Heart left ventricle (tissue), 16 donors: Measurements from ENCODE around the gene PFKFB2. TPM values are rescaled to one million over a fixed set of nuclear protein-coding genes. Genes with fewer than 3 reads are reported as not detected.

ENCODE experiments used
- ATAC-seq, 4 donors: fragments of 200-7000 bp; cut with Tn5 transposase; one replicate each; pipeline ENCODE4 v1.9.1; 2020 to 2022; ENCODE audit warnings: moderate library complexity in 4 of 4, mild to moderate bottlenecking in 3 of 4, moderate number of reproducible peaks in 1 of 4
- DNase-seq, 5 donors: peaks; one replicate each; pipeline ENCODE4 v3.0.0-alpha.2; 2020
- H3K27ac ChIP-seq, 12 donors: fragments of 200-600 bp; sonication (generic) in 4 of 12; one replicate each; pipeline versions ENCODE4 v1.5.0 to v1.8.0; 2016 to 2022; ENCODE audit warnings: mild to moderate bottlenecking in 2 of 12
- H3K27me3 ChIP-seq, 9 donors: fragments of 200-600 bp; sonication (generic) in 2 of 9; one replicate each; pipeline versions ENCODE4 v1.5.1 to v1.8.0; 2016 to 2022; ENCODE audit warnings: mild to moderate bottlenecking in 3 of 9
- H3K36me3 ChIP-seq, 9 donors: fragments of 200-600 bp; sonication (generic) in 2 of 9; one replicate each; pipeline versions ENCODE4 v1.5.0 to v1.8.0; 2018 to 2022; ENCODE audit warnings: mild to moderate bottlenecking in 2 of 9
- H3K4me1 ChIP-seq, 12 donors: fragments of 200-600 bp; sonication (generic) in 4 of 12; one replicate each; pipeline versions ENCODE4 v1.5.0 to v1.8.0; 2016 to 2022; ENCODE audit warnings: mild to moderate bottlenecking in 3 of 12
- H3K4me3 ChIP-seq, 12 donors: fragments of 200-600 bp; sonication (generic) in 4 of 12; one replicate each; pipeline versions ENCODE4 v1.5.0 to v1.8.0; 2017 to 2022; ENCODE audit warnings: mild to moderate bottlenecking in 9 of 12, moderate library complexity in 4 of 12
- H3K9me3 ChIP-seq, 12 donors: fragments of 200-600 bp; sonication (generic) in 4 of 12; one replicate each; pipeline versions ENCODE4 v1.5.0 to v1.8.0; 2016 to 2022; ENCODE audit warnings: mild to moderate bottlenecking in 1 of 12
- POLR2A ChIP-seq, 2 donors: fragments of 450-650 bp; IDR thresholded peaks; one replicate each; pipeline ENCODE4 v1.6.1; 2017; ENCODE audit warnings: antibody characterized with exemption in 2 of 2, mild to moderate bottlenecking in 2 of 2, moderate library complexity in 2 of 2
- WGBS, 4 donors: extraction: QIAGEN DNeasy Blood & Tissue Kit in 2 of 4; methylation state at CpG; one replicate each; pipeline versions ENCODE4 v1.1.5 to v1.1.7; 2013 to 2018; 5-methylcytosine and 5-hydroxymethylcytosine counted together
- intact Hi-C, 10 donors: fragments of 100-400 bp; cut with DNase I; formaldehyde crosslinking; loops; one replicate each; pipeline versions ENCODE4 v1.11.1 to v1.14.2; 2022
- polyA plus RNA-seq, 2 donors: library from polyadenylated mRNA; stranded (reverse); fragments of 200-250 nt; gene quantifications; one replicate each; pipeline ENCODE4 v1.2.3, GENCODE V29; 2013
- total RNA-seq, 9 donors: library from RNA; depleted of rRNA in 2 of 9; stranded (reverse); fragments of >200 nt in 2 of 9; fragmentation: NEBNext Ultra II Directional in 3 of 9; extraction: Animal tissue kit (Norgen Biotek cat#: 25700) in 3 of 9; gene quantifications; one replicate each; pipeline versions ENCODE4 v1.1.0 to v1.2.4, GENCODE V29; 2016 to 2023
- TF ChIP-seq, protein P1 (sequence below), 12 donors: fragments of 200-600 bp; sonication (generic) in 4 of 12; IDR thresholded peaks; one replicate each; pipeline versions ENCODE4 v1.5.0 to v1.8.0; 2018 to 2022; ENCODE audit warnings: antibody characterized with exemption in 12 of 12, mild to moderate bottlenecking in 5 of 12
- donor health status: ischemic (EF 13 %, LVEDD 7.1; RV severe dilation, severe dysfunction).
- donor health status: healthy with polysubstance abuse.
- donor health status: DM: no; HTN: yes; CAD: no.
- donor health status: DM: no; HTN: no; CAD: no.
- donor health status: ischemic (EF 25% LVEDD 6.9; RV normal size, moderate dysfunction).
- donor health status: ischemic (EF 25% LVEDD 5.7; RV mildly dilated, moderate dysfunction).
- donor health status: healthy.
- donor health status: DM: yes; HTN: yes; CAD: no.
- donor health status: ischemic (EF 35%, LVEDD 5.7; RV mildly dilated, moderate dysfunction).
- donor health status: nonischemic (EF 11% LVEDD 7.7; RV severe dilation, severe dysfunction).
- donor health status: DM: yes; HTN: yes; CAD: no.
- donor health status: PGD.
- donor health status: ischemic (EF 29% LVEDD 5.4; RV normal size, mild dysfunction).
- donor health status: nonischemic (EF 23%, LVEDD 6.1; RV moderate dilation, normal function).

PFKFB2 gene
- total and polyA plus RNA-seq, 11 donors = 16.0 to 130 (median 58.7) TPM

- H3K27me3 ChIP-seq = no peaks in the 10 kb centered on the region
- H3K36me3 ChIP-seq = peaks cover 0 to 74% (median 25%) of the 10 kb centered on the region in 9 donors
- 79 to 86% (median 82%) methylated on average over 11 of the region's 11 CpGs for WGBS, 4 donors
- no peaks in the 10 kb centered on the region for H3K9me3 ChIP-seq
- H3K27ac ChIP-seq = no peak overlapping the region
- no peak for TF ChIP-seq POLR2A (IDR thresholded peaks at IDR 0.05)
- TF ChIP-seq, protein P1, sequence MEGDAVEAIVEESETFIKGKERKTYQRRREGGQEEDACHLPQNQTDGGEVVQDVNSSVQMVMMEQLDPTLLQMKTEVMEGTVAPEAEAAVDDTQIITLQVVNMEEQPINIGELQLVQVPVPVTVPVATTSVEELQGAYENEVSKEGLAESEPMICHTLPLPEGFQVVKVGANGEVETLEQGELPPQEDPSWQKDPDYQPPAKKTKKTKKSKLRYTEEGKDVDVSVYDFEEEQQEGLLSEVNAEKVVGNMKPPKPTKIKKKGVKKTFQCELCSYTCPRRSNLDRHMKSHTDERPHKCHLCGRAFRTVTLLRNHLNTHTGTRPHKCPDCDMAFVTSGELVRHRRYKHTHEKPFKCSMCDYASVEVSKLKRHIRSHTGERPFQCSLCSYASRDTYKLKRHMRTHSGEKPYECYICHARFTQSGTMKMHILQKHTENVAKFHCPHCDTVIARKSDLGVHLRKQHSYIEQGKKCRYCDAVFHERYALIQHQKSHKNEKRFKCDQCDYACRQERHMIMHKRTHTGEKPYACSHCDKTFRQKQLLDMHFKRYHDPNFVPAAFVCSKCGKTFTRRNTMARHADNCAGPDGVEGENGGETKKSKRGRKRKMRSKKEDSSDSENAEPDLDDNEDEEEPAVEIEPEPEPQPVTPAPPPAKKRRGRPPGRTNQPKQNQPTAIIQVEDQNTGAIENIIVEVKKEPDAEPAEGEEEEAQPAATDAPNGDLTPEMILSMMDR (IDR thresholded peaks at IDR 0.05) = no peak
- H3K4me3 ChIP-seq = no peak overlapping the region
- DNase-seq (no peak), ATAC-seq (peak in 1 of 4 donors; percentile 12)
- intact Hi-C loops = loop anchor here in 3 of 10 donors (1.0 to 10.0 kb wide), 3 partner anchors 28 to 166 kb away; no protein-coding TSS in a partner anchor
- H3K4me1 ChIP-seq = peaks cover 0 to 41% (median 11%) of the 10 kb centered on the region in 12 donors
Observed at GRCh38 chr1:207078578-207079132, 25.6 kb downstream of the PFKFB2 start.

DNA sequence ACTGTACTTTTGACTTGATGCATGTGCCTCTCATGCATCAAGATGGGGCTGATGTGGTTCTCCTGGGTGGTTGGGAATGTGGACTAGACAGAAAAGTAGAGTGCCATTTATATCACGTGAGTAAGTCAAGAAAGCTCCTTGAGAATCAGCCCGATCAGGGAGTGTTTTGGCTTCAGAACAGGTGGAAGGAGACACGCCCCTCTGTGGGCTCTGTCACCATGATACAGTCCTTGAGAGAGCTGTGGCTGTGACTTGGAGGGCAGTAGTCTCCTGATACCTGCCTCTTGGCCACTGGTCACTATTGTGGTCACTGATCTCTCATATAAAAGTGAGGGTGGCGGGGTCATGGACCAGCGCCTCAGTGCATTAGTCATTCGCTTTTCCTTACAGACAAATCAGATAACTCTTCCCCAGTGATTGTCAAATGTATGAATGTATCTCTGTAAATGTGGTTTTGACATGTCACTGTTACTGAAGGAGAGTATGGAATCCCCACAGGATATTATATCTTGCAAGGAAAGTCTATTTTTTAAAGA lies 26.7 kb downstream of the PFKFB2 start:
- Histone ChIP-seq H3K9me3 (no peaks in the 10 kb centered on the region), H3K27me3 (no peaks in the 10 kb centered on the region), H3K36me3 (peaks cover 0 to 63% (median 25%) of the 10 kb centered on the region in 9 donors), H3K4me3 (no peak overlapping the region), H3K4me1 (peaks cover 0 to 30% (median 11%) of the 10 kb centered on the region in 12 donors), H3K27ac (no peak overlapping the region)
- intact Hi-C loops = loop anchor here in 6 of 10 donors (5.0 to 10.0 kb wide), 7 partner anchors 165 to 423 kb away; partner anchors contain the start of genes CD55 (in 2 of the 6) and CR1 (in 2 of the 6)
- ATAC-seq (no peak), DNase-seq (no peak)
- TF ChIP-seq, protein P1 (IDR thresholded peaks at IDR 0.05) = no peak
- no peak for TF ChIP-seq POLR2A (IDR thresholded peaks at IDR 0.05)
- 71 to 89% (median 79%) methylated on average over 6 of the region's 6 CpGs for WGBS, 4 donors

- intact Hi-C loops = loop anchor here in 5 of 10 donors (5.0 to 10.0 kb wide), 5 partner anchors 241 to 421 kb away; partner anchors contain the start of genes CD55 (in 2 of the 5) and CR1 (in 2 of the 5)
- no peaks in the 10 kb centered on the region for H3K27me3 ChIP-seq
- H3K27ac ChIP-seq = no peak overlapping the region
- H3K9me3 ChIP-seq = no peaks in the 10 kb centered on the region
- no peak overlapping the region for H3K4me3 ChIP-seq
- TF ChIP-seq, protein P1 (IDR thresholded peaks at IDR 0.05) = no peak
- no peak for TF ChIP-seq POLR2A (IDR thresholded peaks at IDR 0.05)
- H3K4me1 ChIP-seq = peaks cover 0 to 24% (median 10%) of the 10 kb centered on the region in 12 donors
- DNase-seq (no peak), ATAC-seq (no peak)
- peaks cover 0 to 50% (median 15%) of the 10 kb centered on the region in 9 donors for H3K36me3 ChIP-seq
- WGBS, 4 donors = 45 to 61% (median 49%) methylated on average over 2 of the region's 2 CpGs
Observed at GRCh38 chr1:207081088-207081487, 28.0 kb downstream of the PFKFB2 start.

DNA sequence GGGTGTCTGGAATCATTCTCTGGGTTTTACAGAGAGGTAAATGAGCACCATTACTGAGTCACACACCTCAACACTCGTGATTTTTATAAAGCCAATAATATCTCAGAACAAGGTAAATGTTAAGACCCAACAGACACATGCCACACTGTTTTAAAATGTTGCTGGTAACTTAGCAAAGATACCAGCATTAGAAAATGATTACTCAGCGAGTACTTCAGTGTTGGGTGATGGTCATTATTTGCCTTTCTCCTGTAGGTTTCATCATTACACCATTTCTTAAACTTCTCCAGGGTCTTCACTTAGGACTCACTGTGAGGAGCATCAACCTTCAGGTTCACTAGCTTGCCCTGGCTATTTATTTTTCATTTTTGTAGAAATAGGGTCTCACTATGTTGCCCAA lies 28.7 kb downstream of the PFKFB2 start:
- Histone ChIP-seq H3K27me3 (no peaks in the 10 kb centered on the region), H3K4me1 (peaks cover 0 to 19% (median 5%) of the 10 kb centered on the region in 12 donors), H3K9me3 (no peaks in the 10 kb centered on the region), H3K4me3 (no peak overlapping the region), H3K27ac (no peak overlapping the region), H3K36me3 (peaks cover 0 to 46% (median 15%) of the 10 kb centered on the region in 9 donors)
- 82 to 89% (median 85%) methylated on average over 2 of the region's 2 CpGs for WGBS, 4 donors
- intact Hi-C loops = loop anchor here in 5 of 10 donors (5.0 to 10.0 kb wide), 5 partner anchors 240 to 420 kb away; partner anchors contain the start of genes CD55 (in 2 of the 5) and CR1 (in 2 of the 5)
- no peak for DNase-seq
- ATAC-seq = no peak
- TF ChIP-seq, protein P1 (IDR thresholded peaks at IDR 0.05) = no peak
- TF ChIP-seq POLR2A (IDR thresholded peaks at IDR 0.05) = no peak
